NCI-H2107 treated with DMSO at 0.1 percent for 48 hours (cell line): ENCODE measurements around the gene PKP1.
"Not testable (repeated sequence)": the region's sequence is repeated elsewhere in the genome, so short reads cannot be mapped to it uniquely, and the experiment has no call there.

Source experiments
- DNase-seq: peaks from one replicate; lab custom pipeline; 2025; ENCODE audit not compliant: unreplicated experiment; lab: John Stamatoyannopoulos, UW

The PKP1 gene, protein sequence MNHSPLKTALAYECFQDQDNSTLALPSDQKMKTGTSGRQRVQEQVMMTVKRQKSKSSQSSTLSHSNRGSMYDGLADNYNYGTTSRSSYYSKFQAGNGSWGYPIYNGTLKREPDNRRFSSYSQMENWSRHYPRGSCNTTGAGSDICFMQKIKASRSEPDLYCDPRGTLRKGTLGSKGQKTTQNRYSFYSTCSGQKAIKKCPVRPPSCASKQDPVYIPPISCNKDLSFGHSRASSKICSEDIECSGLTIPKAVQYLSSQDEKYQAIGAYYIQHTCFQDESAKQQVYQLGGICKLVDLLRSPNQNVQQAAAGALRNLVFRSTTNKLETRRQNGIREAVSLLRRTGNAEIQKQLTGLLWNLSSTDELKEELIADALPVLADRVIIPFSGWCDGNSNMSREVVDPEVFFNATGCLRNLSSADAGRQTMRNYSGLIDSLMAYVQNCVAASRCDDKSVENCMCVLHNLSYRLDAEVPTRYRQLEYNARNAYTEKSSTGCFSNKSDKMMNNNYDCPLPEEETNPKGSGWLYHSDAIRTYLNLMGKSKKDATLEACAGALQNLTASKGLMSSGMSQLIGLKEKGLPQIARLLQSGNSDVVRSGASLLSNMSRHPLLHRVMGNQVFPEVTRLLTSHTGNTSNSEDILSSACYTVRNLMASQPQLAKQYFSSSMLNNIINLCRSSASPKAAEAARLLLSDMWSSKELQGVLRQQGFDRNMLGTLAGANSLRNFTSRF

GRCh38 chr1:201282931-201283829 is at the start of gene PKP1:
Gene PKP1 (plus strand): TSS chr1:201283506. CDS start chr1:201283703, 197 bp downstream.
- DNase-seq = no peak

DNA sequence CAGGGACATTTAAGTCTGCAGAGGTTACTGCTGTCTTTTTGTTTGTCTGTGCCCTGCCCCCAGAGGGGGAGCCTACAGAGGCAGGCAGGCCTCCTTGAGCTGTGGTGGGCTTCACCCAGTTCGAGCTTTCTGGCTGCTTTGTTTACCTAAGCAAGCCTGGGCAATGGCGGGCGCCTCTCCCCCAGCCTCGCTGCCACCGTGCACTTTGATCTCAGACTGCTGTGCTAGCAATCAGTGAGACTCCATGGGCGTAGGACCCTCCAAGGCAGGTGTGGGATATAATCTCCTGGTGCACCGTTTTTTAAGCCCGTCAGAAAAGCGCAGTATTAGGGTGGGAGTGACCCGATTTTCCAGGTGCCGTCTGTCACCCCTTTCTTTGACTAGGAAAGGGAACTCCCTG is 43.7 kb upstream of the PKP1 start:
- DNase-seq = not testable (repeated sequence)

GRCh38 chr1:201240171-201240570 is 43.1 kb upstream of the PKP1 start:
- DNase-seq = no peak

DNA sequence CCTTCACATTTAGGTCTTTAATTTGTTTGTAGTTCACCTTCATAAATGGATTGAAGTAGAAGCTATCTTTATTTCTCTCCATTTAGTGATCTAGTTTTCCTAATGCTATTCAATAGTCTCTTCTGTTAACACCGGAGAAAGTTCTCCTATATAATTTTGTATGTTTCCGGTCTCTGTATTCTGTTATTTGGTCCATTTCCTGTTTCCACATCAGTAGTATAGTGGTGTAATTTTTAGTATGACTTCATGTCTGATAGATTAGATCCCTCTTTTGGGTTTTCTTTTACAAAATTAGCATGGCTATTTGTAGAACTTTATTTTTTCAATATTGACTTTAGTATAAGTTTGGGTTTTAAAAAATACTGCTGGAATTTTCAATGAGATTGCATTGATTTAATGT is 41.6 kb upstream of the PKP1 start:
- DNase-seq = no peak

DNA sequence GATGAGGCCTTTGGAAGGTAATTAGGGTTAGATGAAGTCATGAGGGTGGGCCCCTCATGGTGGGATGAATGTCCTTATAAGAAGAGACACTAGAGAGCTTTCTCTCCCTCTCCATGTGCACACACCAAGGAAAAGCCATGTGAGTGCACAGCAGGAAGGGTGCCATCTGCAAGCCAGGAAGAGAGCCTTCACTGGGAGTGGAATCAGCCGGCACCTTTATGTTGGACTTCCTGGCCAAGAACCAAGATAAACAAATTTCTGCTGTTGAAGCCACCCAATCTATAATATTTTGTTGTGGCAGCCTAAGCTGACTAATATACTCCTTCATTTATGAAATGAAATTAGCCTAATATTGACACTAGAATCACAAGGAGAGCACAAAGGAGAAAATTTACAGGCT is 38.2 kb upstream of the PKP1 start:
- no peak for DNase-seq

GRCh38 chr1:201248721-201249559 is 34.4 kb upstream of the PKP1 start:
- no peak for DNase-seq

DNA sequence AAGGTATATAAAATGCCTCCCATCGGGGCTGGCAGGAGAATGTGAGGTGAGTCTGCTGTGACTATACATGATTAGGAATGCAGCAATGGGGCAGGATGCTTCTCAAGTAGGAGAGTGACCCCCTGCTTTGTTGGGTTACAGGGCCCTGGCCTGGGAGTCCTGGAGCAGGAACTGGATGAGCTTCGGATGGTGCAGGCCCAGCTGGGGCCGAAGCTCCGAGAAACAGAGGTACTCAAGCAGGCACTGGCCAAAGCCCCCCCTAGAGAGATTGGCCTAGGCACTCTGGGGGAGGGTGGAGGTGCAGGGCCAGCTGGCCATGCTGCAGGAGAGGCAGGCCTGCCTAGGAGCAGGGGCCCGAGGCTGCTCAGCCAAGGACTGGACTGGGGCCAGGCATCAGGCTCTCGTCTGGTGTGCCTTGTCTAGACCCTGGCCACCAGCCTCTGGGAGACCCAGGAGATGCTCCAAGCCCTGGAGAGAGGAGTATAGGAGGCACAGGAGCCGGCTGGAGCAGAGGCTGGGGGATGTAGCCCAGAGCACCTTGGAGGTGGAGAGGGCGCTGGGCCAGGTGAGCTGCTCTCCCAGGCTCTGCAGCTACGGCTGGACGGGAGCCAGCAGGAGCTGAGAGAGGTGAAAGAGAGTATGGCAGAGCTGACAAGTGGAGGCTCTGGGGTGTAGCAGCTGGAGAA is 32.8 kb upstream of the PKP1 start:
- no peak for DNase-seq

DNA sequence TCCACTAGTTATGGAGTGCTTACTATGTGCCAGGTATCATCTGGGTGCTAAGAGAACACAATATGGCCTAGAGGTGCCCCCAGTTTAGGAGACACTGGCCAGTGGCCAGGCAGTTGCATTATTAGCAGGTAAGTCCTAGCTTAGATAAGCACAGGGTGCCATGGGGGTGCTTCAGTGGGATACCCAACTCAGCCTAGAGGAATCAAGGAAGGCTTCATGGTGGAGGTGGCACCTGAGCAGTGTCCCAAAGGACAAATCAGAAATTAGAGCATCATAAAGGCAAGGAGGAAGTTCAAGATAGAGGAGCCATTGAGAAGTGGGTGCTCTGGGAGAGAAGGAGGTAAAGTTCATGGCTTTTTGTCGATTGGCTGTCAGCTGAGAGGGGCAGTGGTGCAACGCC is 31.9 kb upstream of the PKP1 start:
- no peak for DNase-seq

GRCh38 chr1:201251851-201252430 is 31.4 kb upstream of the PKP1 start:
- DNase-seq = no peak

GRCh38 chr1:201252944-201253371 is 30.3 kb upstream of the PKP1 start:
- no peak for DNase-seq

DNA sequence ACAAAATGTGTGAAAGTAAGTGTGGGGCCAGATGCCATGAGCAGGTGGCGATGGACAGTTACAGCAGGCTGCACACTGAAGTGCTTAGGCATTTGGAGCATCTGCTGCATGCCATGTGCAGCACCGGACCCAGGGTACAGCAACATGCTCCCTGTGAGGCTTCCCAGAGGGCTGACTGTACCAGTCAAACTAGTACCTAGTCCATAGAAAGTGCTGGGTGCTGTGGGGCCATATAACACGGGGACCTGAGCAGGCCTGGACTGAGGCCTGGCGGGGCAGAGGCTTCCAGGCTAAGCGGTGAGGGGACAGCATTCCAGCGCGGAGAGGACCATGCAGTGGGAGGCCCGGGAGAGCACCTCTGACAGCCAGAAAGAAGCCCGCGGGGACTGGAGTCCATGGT is 29.9 kb upstream of the PKP1 start:
- DNase-seq = no peak

DNA sequence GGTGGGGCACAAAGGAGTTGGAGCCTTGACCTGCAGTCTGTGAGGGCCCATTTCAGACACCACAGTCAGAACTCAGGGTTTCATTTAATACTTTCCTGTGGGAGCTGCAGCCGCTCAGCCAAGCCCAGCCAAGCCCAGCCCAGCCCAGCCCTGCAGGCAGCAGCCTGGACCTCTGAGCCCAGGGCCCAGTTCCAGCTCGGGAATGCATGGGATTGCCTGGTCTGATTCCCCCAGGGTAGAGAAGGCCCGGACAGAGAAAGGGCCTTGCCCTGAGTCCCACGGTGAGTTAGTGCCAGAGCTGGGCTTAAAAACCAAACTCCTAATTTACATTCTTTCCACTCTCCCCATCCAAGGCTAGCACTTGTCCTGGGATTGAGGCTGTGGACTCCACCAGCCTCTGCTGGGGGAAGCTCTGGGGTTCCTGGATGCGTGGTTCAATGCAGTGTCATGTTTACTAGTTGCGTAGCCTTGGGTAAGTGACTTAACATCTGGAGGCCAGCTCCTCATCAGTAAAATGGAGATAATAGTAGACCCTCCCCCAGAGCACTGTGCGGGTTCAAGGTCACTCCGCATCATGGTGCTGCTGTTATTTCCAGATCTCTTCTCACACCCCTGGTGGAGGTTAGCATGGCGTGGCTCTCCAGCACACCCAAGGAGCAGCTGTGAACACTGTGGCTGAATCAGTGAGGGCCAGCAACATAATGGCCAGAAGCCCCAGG is 29.2 kb upstream of the PKP1 start:
- DNase-seq = no peak

DNA sequence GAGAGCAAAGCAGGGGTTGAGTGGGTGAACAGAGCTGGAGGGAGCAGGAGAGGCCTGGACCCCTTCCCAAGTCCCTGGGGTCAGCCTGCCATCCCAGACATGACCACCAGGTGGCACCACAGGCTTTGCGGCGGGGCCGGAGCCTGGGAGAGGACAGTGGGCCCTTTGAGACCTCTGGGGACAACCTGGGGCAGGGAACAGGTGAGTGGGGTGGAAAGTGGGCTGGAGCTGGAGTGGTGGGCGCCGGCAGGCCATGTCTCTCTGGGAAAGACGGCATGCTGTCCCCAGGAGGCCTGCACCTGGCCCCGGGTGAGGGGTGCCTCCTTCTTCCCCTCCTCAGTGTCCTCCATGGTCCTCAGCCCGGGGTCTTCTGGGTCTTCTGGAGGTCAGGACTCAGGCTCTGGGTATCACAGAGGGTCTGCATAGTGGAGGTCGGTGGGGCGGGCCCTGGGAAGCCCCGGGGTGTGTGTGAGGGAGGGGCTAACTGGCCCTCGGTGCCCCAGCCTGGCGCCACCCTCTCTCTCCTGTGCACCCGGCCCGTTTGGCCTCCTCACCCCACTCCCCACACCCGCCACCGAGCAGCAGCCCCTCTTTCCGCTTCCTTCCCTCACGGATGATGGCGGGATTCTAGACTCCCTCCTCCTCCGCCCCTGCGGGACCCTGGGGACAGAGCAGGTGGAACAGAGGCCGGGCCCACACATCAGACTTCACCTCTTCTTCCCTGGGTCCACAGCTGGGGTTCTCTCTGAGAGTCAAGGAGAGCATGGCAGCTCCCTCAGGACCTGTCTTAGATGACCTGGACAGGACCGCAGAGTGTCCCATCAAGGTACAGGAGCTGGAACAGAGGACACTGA is 28.5 kb upstream of the PKP1 start:
- peak; percentile 25 for DNase-seq

DNA sequence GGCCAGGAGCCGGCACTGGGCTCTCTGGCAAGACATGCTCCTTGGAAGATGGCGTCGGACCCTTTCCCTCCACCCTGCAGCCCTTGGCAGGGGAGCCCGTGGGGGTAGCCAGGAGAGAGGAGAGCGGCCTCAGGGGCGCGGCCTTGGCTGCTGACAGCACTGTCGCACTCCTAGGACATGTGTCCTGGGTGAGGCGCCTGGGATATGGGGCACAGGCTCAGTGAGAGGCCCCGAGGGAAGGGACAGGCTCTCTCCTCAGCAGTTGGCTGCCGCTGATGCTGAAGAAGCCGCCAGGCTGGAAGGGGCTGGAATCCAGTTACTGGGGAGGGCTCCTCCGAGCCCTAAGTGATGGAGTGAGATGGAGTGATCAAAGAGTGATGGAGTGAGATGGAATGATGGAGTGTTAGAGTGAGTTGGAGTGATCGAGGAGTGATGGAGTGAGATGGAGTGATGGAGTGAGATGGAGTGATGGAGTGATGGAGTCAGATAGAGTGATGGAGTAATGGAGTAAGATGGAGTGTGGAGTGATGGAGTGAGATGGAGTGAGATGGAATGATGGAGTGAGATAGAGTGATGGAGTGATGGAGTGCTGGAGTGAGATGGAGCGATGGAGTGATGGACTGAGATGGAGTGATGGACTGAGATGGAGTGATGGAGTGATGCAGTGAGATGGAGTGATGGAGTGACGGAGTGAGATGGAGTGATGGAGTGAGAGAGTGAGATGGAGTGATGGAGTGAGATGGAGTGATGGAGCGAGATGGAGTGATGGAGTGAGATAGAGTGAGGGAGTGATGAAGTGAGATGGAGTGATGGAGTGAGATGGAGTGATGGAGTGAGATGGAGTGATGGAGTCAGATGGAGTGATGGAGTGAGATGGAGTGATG is 27.6 kb upstream of the PKP1 start:
- no peak for DNase-seq

GRCh38 chr1:201258132-201258531 is 25.2 kb upstream of the PKP1 start:
- not testable (repeated sequence) for DNase-seq

DNA sequence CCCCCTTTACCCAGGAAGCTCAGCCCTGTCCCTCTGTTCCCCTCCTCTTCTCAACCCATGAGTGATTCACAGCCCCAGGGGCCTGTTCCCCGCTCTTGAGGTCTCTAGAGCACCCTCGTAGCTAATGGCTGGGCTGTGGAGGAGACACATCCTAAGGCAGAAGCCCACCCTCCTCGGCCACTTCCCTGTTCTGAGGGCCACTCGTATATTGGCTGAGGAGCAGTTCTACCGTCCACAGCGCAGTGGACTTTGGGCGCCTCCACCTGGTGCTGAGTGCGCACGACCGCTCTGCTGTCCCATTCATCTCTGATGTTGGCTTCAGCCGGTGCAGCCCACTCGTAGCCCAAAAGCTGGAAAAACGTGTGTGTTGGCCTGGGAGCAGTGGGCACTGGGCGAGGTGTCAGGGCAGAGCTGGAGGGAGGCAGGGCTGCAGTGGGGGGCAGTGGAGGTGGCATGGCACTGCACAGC is 24.5 kb upstream of the PKP1 start:
- DNase-seq = no peak
